Right lobe of liver (tissue), 6 donors: ENCODE data around the gene ATF7. TPM values are rescaled to one million over a fixed set of nuclear protein-coding genes. Genes with fewer than 3 reads are reported as not detected.

ENCODE experiments used
- ATAC-seq, 4 donors: fragments of 200-7000 bp; cut with Tn5 transposase; one replicate each; pipeline ENCODE4 v1.9.1; 2020; ENCODE audit warnings: mild to moderate bottlenecking in 4 of 4, moderate library complexity in 4 of 4
- DNase-seq, 3 donors: peaks; one replicate each; pipeline ENCODE4 v3.0.0-alpha.2; 2020
- H3K27ac ChIP-seq, 3 donors: fragments of 200-600 bp; one replicate each; pipeline ENCODE4 v1.8.0; 2022
- H3K27me3 ChIP-seq, 2 donors: fragments of 200-600 bp; one replicate each; pipeline ENCODE4 v1.8.0; 2022
- H3K36me3 ChIP-seq, 4 donors: fragments of 200-600 bp; sonication (generic) in 1 of 4; one replicate each; pipeline versions ENCODE4 v1.5.1 to v1.8.0; 2017 to 2022; ENCODE audit warnings: control low read depth in 1 of 4
- H3K4me1 ChIP-seq, 4 donors: fragments of 200-600 bp; sonication (generic) in 1 of 4; one replicate each; pipeline versions ENCODE4 v1.5.1 to v1.8.0; 2017 to 2022; ENCODE audit warnings: control low read depth in 1 of 4
- H3K4me3 ChIP-seq, 3 donors: fragments of 200-600 bp; one replicate each; pipeline ENCODE4 v1.8.0; 2022
- H3K9me3 ChIP-seq, 4 donors: fragments of 200-600 bp; sonication (generic) in 1 of 4; one replicate each; pipeline versions ENCODE4 v1.5.1 to v1.8.0; 2017 to 2022; ENCODE audit warnings: control low read depth in 1 of 4
- CTCF ChIP-seq, 4 donors: fragments of 200-600 bp in 3 of 4; fragments of 450-650 bp in 1 of 4; IDR thresholded peaks; one replicate each; pipeline versions ENCODE4 v1.5.1 to v1.8.0; 2016 to 2022; ENCODE audit warnings: antibody characterized with exemption in 4 of 4, mild to moderate bottlenecking in 2 of 4
- POLR2A ChIP-seq: fragments of 450-650 bp; IDR thresholded peaks from one replicate; pipeline ENCODE4 v1.6.1; 2017; ENCODE audit warnings: antibody characterized with exemption, mild to moderate bottlenecking
- WGBS: methylation state at CpG from one replicate; pipeline ENCODE4 v1.1.6; 2018; ENCODE audit warnings: low coverage, low lambda C conversion rate; ENCODE audit not compliant: insufficient coverage; ENCODE audit errors: missing lambda C conversion rate; 5-methylcytosine and 5-hydroxymethylcytosine counted together
- intact Hi-C, 2 donors: fragments of 100-400 bp; cut with DNase I; formaldehyde crosslinking; loops; one replicate each; pipeline versions ENCODE4 v1.11.2 to v1.14.1; 2022
- total RNA-seq, 6 experiments: library from RNA; depleted of rRNA in 2 of 6; stranded (reverse); fragments of >200 nt in 2 of 6; fragmentation: NEBNext Ultra II Directional in 3 of 6; extraction: Animal tissue kit (Norgen Biotek cat#: 25700) in 3 of 6; gene quantifications; one replicate each; pipeline versions ENCODE4 v1.1.0 to v1.2.4, GENCODE V29; 2016 to 2023
- donor health status: DM: no; HTN: yes; CAD: no.
- donor health status: DM: no; HTN: no; CAD: no.
- donor health status: DM: no; HTN: no; CAD: no.
- donor health status: DM: no; HTN: yes; CAD: no.
- donor health status: DM: no; HTN: yes; CAD: no.

Gene ATF7
- total RNA-seq, 6 experiments from 2014 or later: 7.9 to 18.7 (median 12.3) TPM

DNA sequence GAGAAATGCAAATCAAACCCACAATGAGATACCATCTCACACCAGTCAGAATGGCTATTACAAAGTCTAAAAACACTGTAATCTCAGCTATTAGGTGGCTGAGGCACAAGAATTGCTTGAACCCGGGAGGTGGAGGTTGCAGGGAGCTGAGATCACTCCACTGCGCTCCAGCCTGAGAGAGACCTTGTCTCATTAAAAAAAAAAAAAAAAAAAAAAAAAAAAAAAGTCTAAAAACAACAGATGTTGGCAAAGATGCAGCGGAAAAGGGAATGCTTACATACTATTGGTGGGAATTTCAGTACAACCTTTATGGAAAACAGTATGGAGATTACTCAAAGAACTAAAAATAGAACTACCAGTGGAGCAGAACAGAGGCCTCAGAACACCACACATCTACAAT is 19.0 kb upstream of the ATF7 start:
- no peak overlapping the region for H3K4me3 ChIP-seq
- no peaks in the 10 kb centered on the region for H3K27me3 ChIP-seq
- ATAC-seq: no peak
- intact Hi-C loops: no loop called here
- no peak for DNase-seq
- no peaks in the 10 kb centered on the region for H3K36me3 ChIP-seq
- WGBS: 100% methylated on average over 1 of the region's 3 CpGs
- TF ChIP-seq POLR2A: no peak
- TF ChIP-seq CTCF (IDR thresholded peaks at IDR 0.05): no peak
- H3K9me3 ChIP-seq: no peaks in the 10 kb centered on the region
- no peak overlapping the region for H3K27ac ChIP-seq
- H3K4me1 ChIP-seq: peaks cover 0 to 13% (median 6%) of the 10 kb centered on the region in 4 donors

DNA sequence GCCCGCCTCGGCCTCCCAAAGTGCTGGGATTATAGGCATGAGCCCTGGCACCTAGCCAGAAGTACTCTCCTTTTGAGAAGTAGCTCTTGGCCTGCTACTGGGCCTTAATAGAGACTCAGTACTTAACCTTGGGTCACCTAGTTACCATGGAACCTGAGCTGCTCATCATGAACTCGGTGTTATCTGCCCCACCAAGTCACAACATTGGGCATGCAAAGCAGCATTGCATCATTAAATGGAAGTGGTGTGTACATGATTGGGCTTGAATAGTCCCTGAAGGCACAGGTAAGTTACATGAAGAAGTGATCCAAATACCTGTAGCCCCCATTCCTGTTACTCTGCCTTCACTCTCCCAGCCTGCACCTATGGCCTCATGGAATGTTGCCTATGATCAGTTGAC is 18.0 kb upstream of the ATF7 start:
- intact Hi-C loops: no loop called here
- no peak for ATAC-seq
- no peak overlapping the region for H3K4me3 ChIP-seq
- H3K27me3 ChIP-seq: no peaks in the 10 kb centered on the region
- H3K4me1 ChIP-seq: peaks cover 0 to 7% (median 3%) of the 10 kb centered on the region in 4 donors
- no peak for DNase-seq
- no peak overlapping the region for H3K27ac ChIP-seq
- H3K36me3 ChIP-seq: no peaks in the 10 kb centered on the region
- no peak for TF ChIP-seq POLR2A
- no peak for TF ChIP-seq CTCF (IDR thresholded peaks at IDR 0.05)
- no peaks in the 10 kb centered on the region for H3K9me3 ChIP-seq
- 80% methylated on average over 2 of the region's 3 CpGs for WGBS

DNA sequence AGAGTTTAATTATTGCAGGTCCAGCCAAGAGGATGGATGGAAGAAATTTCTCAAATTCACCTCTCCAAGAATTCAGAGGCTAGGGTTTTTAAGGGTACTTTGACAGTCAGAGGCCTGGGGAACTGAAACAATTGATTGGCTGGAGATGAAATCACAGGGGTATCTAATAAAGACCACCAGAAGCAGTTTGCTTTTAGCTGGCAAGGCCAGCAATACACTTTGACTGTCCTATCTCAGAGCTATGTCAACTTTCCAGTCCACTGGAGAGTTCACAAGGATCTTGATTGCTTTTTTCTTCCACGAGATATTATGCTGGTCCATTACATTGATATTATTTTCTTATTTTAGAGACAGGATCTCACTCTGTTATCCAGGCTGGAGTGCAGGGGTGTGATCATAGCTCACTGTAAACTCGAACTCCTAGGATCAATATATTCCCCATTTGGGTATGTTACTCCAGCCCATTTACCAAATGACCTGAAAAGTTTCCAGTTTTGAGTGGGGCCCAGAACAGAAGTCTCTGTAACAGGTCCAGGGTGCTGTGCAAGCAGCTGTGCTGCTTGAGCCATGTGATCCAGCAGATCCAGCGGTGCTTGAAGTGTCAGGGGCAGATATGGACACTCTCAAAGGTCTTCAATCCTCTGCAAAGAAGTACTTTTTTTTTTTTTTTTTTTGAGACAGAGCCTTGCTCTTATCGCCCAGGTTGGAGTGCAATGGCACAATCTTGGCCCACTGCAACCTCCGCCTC is 17.2 kb upstream of the ATF7 start:
- 31% methylated on average over 2 of the region's 5 CpGs for WGBS
- TF ChIP-seq POLR2A (no peak), CTCF (IDR thresholded peaks at IDR 0.05) (no peak)

DNA sequence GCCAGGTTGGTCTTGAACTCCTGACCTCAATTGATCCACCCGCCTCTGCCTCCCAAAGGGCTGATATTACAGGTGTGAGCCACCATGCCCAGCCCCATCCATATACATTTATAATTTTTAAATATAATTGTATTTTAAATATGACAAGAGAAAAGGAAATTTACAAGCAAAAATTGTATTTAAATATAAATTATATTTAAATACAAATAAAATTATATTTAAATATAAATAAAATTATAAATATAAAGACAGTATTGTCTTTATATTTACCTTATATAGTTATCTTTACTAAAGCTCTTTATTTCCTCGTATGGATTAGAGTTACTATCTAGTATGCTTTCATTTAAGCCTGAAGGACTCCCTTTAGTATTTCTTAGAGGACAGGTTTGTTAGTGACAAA is 11.9 kb upstream of the ATF7 start:
- ATAC-seq: no peak
- TF ChIP-seq CTCF (IDR thresholded peaks at IDR 0.05) (no peak), POLR2A (no peak)
- Histone ChIP-seq H3K9me3 (no peaks in the 10 kb centered on the region), H3K4me3 (no peak overlapping the region), H3K27me3 (no peaks in the 10 kb centered on the region), H3K4me1 (no peaks in the 10 kb centered on the region), H3K36me3 (no peaks in the 10 kb centered on the region), H3K27ac (no peak overlapping the region)
- DNase-seq: no peak
- intact Hi-C loops: no loop called here
- 70% methylated on average over 2 of the region's 2 CpGs for WGBS

More for the DNA sequence above, 17.2 kb upstream of the ATF7 start:
- Histone ChIP-seq H3K4me1 (peaks cover 0 to 6% (median 3%) of the 10 kb centered on the region in 4 donors), H3K9me3 (no peaks in the 10 kb centered on the region), H3K4me3 (no peak overlapping the region), H3K36me3 (no peaks in the 10 kb centered on the region), H3K27ac (no peak overlapping the region), H3K27me3 (no peaks in the 10 kb centered on the region)
- no peak for DNase-seq
- intact Hi-C loops: no loop called here
- ATAC-seq: no peak
